Kidney epithelial cell (primary cell): ENCODE measurements around the gene KCP. TPM values are rescaled to one million over a fixed set of nuclear protein-coding genes. Genes with fewer than 3 reads are reported as not detected.

Experiments used
- DNase-seq: peaks from one replicate; pipeline ENCODE4 v3.0.0-alpha.2; 2010; ENCODE audit warnings: low read depth
- H3K27me3 ChIP-seq: 2 replicates; pipeline ENCODE4 v1.6.0; 2011; ENCODE audit warnings: low read length; ENCODE audit not compliant: control insufficient read depth, insufficient read depth
- H3K36me3 ChIP-seq: 2 replicates; pipeline ENCODE4 v1.5.1; 2011; ENCODE audit warnings: low read length; ENCODE audit not compliant: control insufficient read depth, insufficient read depth
- H3K4me3 ChIP-seq: 2 replicates; pipeline ENCODE4 v1.5.1; 2011; ENCODE audit warnings: low read depth, mild to moderate bottlenecking, control low read depth, low read length
- CTCF ChIP-seq: IDR thresholded peaks from 2 replicates; pipeline ENCODE4 v1.5.1; 2011; ENCODE audit warnings: mild to moderate bottlenecking, moderate library complexity, low read length, control low read depth, inconsistent platforms; ENCODE audit not compliant: insufficient read depth, poor library complexity, severe bottlenecking
- total RNA-seq: library from RNA; depleted of rRNA; stranded (reverse); fragments of >200 nt; gene quantifications from 2 replicates; pipeline ENCODE4 v1.2.3, GENCODE V29; 2015

The KCP gene
- total RNA-seq, 1 donor from 2014 or later: 1.3 TPM

- DNase-seq: no peak
- Histone ChIP-seq H3K27me3 (peaks cover 11% of the 10 kb centered on the region), H3K36me3 (no peaks in the 10 kb centered on the region), H3K4me3 (no peak overlapping the region)
- no peak for TF ChIP-seq CTCF
These were observed 33.9 kb downstream of the KCP start for GRCh38 chr7:128876586-128876977.

GRCh38 chr7:128876127-128876526 lies 34.4 kb downstream of the KCP start:
- no peak overlapping the region for H3K4me3 ChIP-seq
- DNase-seq: no peak
- peaks cover 11% of the 10 kb centered on the region for H3K27me3 ChIP-seq
- no peaks in the 10 kb centered on the region for H3K36me3 ChIP-seq
- TF ChIP-seq CTCF: no peak

GRCh38 chr7:128875523-128875948 lies 35.0 kb downstream of the KCP start:
- no peak overlapping the region for H3K4me3 ChIP-seq
- TF ChIP-seq CTCF: no peak

GRCh38 chr7:128874140-128875031 lies 36.1 kb downstream of the KCP start:
- Histone ChIP-seq H3K27me3 (peaks cover 16% of the 10 kb centered on the region), H3K36me3 (no peaks in the 10 kb centered on the region), H3K4me3 (no peak overlapping the region)
- no peak for TF ChIP-seq CTCF
- DNase-seq: no peak

More at GRCh38 chr7:128875523-128875948, 35.0 kb downstream of the KCP start:
- no peak for DNase-seq
- Histone ChIP-seq H3K36me3 (no peaks in the 10 kb centered on the region), H3K27me3 (peaks cover 11% of the 10 kb centered on the region)

- Histone ChIP-seq H3K27me3 (peaks cover 20% of the 10 kb centered on the region), H3K36me3 (no peaks in the 10 kb centered on the region), H3K4me3 (no peak overlapping the region)
- TF ChIP-seq CTCF: no peak
- DNase-seq: no peak
These were observed 37.3 kb downstream of the KCP start for GRCh38 chr7:128873234-128873633.

- no peak overlapping the region for H3K4me3 ChIP-seq
- TF ChIP-seq CTCF: no peak
- H3K36me3 ChIP-seq: no peaks in the 10 kb centered on the region
- H3K27me3 ChIP-seq: peaks cover 20% of the 10 kb centered on the region
- no peak for DNase-seq
These were observed 38.1 kb downstream of the KCP start for GRCh38 chr7:128872394-128872824.
